Adrenal gland (tissue), 5 donors: ENCODE measurements around the gene KRTAP1-1.

Experiments
- CTCF ChIP-seq, 6 experiments: fragments of 450-650 bp in 4 of 6; fragments of 200-600 bp in 2 of 6; sonication (generic) in 1 of 6; IDR thresholded peaks; 1 replicate in 5 of 6; 2 replicates in 1 of 6; pipeline versions ENCODE4 v1.5.1 to v1.8.0; 2016 to 2021; ENCODE audit warnings: antibody characterized with exemption in 6 of 6, mild to moderate bottlenecking in 2 of 6, moderate library complexity in 1 of 6
- POLR2A ChIP-seq, 2 donors: fragments of 450-650 bp; IDR thresholded peaks; one replicate each; pipeline ENCODE4 v1.6.1; 2017; ENCODE audit warnings: antibody characterized with exemption in 2 of 2, mild to moderate bottlenecking in 2 of 2, moderate library complexity in 1 of 2
- donor health status: DM: no; HTN: no; CAD: no.

GRCh38 chr17:41082626-41083025 is 41.4 kb upstream of the KRTAP1-1 start:
- TF ChIP-seq CTCF (IDR thresholded peaks at IDR 0.05) = no peak
- TF ChIP-seq POLR2A (IDR thresholded peaks at IDR 0.05) = no peak
